IMR-90 (cell line): Measurements from ENCODE around the gene C10orf90. TPM values are rescaled to one million over a fixed set of nuclear protein-coding genes. Genes with fewer than 3 reads are reported as not detected.

Source experiments
- ATAC-seq: fragments of 200-7000 bp; cut with Tn5 transposase; 2 replicates; pipeline ENCODE4 v1.9.1; 2020; ENCODE audit warnings: low read depth, mild to moderate bottlenecking, moderate library complexity
- BruUV-seq: library from RNA; stranded (reverse); fragments of 400-500 nt; replicated peaks from 2 replicates; lab custom pipeline; 2021; lab: Mats Ljungman, UMichigan
- CTCF ChIA-PET: fragments of 300-600 bp; formaldehyde crosslinking; extraction: SDS; loops from one replicate; lab custom pipeline; 2021; ENCODE audit warnings: antibody characterized with exemption; lab: Yijun Ruan, JAX
- POLR2A ChIA-PET: fragments of 300-600 bp; sonication (Branson Sonifier 250); formaldehyde crosslinking; loops from one replicate; lab custom pipeline; 2022; ENCODE audit warnings: antibody characterized with exemption; ENCODE audit not compliant: unreplicated experiment; lab: Charles Lee
- DNase-seq: peaks from one replicate; pipeline ENCODE4 v3.0.0; 2013
- H2AFZ ChIP-seq: replicated peaks from 2 replicates; pipeline ENCODE3; 2013; ENCODE audit warnings: low read length, mild to moderate bottlenecking; ENCODE audit not compliant: poor library complexity
- H2AK5ac ChIP-seq: 2 replicates; pipeline ENCODE4 v1.6.1; 2013; ENCODE audit warnings: low read depth, low read length, inconsistent platforms
- H2AK9ac ChIP-seq: replicated peaks from 2 replicates; pipeline ENCODE3; 2013; ENCODE audit warnings: mild to moderate bottlenecking, low read depth, low read length, moderate library complexity; ENCODE audit not compliant: poor library complexity
- H2BK120ac ChIP-seq: 2 replicates; pipeline ENCODE4 v1.6.1; 2013; ENCODE audit warnings: low read depth, low read length, inconsistent platforms
- H2BK15ac ChIP-seq: 3 replicates; pipeline ENCODE4 v1.6.1; 2013; ENCODE audit warnings: low read depth, low read length, inconsistent platforms
- H2BK20ac ChIP-seq: 2 replicates; pipeline ENCODE4 v1.6.1; 2013; ENCODE audit warnings: low read depth, mild to moderate bottlenecking, inconsistent platforms, low read length, moderate library complexity
- H2BK5ac ChIP-seq: 2 replicates; pipeline ENCODE4 v1.6.1; 2013; ENCODE audit warnings: mild to moderate bottlenecking, low read depth, low read length, inconsistent platforms; ENCODE audit not compliant: poor library complexity, severe bottlenecking
- H3K14ac ChIP-seq: replicated peaks from 2 replicates; pipeline ENCODE4 v1.6.1; 2013; ENCODE audit warnings: low read depth, low read length, inconsistent platforms
- H3K18ac ChIP-seq: 2 replicates; pipeline ENCODE4 v1.6.1; 2013; ENCODE audit warnings: low read depth, low read length, control low read depth
- H3K23ac ChIP-seq: 2 replicates; pipeline ENCODE4 v1.6.1; 2013; ENCODE audit warnings: low read depth, low read length, inconsistent platforms
- H3K27ac ChIP-seq: 2 replicates; pipeline ENCODE4 v1.5.1; 2013; ENCODE audit warnings: mild to moderate bottlenecking, control low read depth, low read length; ENCODE audit not compliant: insufficient read depth
- H3K27me3 ChIP-seq: 2 replicates; pipeline ENCODE4 v1.6.1; 2013; ENCODE audit warnings: low read length; ENCODE audit not compliant: control insufficient read depth, insufficient read depth
- H3K36me3 ChIP-seq: 2 replicates; pipeline ENCODE4 v1.6.1; 2013; ENCODE audit warnings: low read length, mixed read lengths; ENCODE audit not compliant: control insufficient read depth, insufficient read depth
- H3K4ac ChIP-seq: 2 replicates; pipeline ENCODE4 v1.6.1; 2013; ENCODE audit warnings: low read depth, low read length, inconsistent platforms
- H3K4me1 ChIP-seq: 2 replicates; pipeline ENCODE4 v1.6.1; 2013; ENCODE audit warnings: low read length, mixed read lengths; ENCODE audit not compliant: control insufficient read depth, insufficient read depth
- H3K4me2 ChIP-seq: 2 replicates; pipeline ENCODE4 v1.6.1; 2013; ENCODE audit warnings: low read depth, mild to moderate bottlenecking, control low read depth, low read length, moderate library complexity
- H3K4me3 ChIP-seq: 2 replicates; pipeline ENCODE4 v1.5.1; 2013; ENCODE audit warnings: low read depth, mild to moderate bottlenecking, control low read depth, low read length, moderate library complexity; ENCODE audit not compliant: insufficient read depth
- H3K56ac ChIP-seq: 2 replicates; pipeline ENCODE4 v1.6.1; 2013; ENCODE audit warnings: low read length, inconsistent platforms; ENCODE audit not compliant: insufficient read depth; ENCODE audit errors: extremely low read depth
- H3K79me1 ChIP-seq, 2 experiments: 2 replicates each; pipeline ENCODE4 v1.6.1; 2013; ENCODE audit warnings: low read length in 2 of 2, inconsistent platforms in 1 of 2, low read depth in 1 of 2
- H3K9ac ChIP-seq: 2 replicates; pipeline ENCODE4 v1.6.1; 2013; ENCODE audit warnings: low read depth, low read length, control low read depth
- H3K9me1 ChIP-seq: 2 replicates; pipeline ENCODE4 v1.6.1; 2013; ENCODE audit warnings: low read length, inconsistent platforms; ENCODE audit not compliant: insufficient read depth
- H3K9me3 ChIP-seq: 2 replicates; pipeline ENCODE4 v1.6.1; 2013; ENCODE audit warnings: low read length; ENCODE audit not compliant: control insufficient read depth, insufficient read depth
- H4K20me1 ChIP-seq: 2 replicates; pipeline ENCODE4 v1.6.1; 2013; ENCODE audit warnings: low read length, inconsistent platforms; ENCODE audit not compliant: insufficient read depth
- H4K5ac ChIP-seq: 2 replicates; pipeline ENCODE4 v1.6.1; 2013; ENCODE audit warnings: mild to moderate bottlenecking, low read depth, low read length, control low read depth
- H4K8ac ChIP-seq, 2 experiments: 2 replicates each; pipeline ENCODE4 v1.6.1; 2013; ENCODE audit warnings: low read depth in 2 of 2, low read length in 2 of 2, control low read depth in 1 of 2, inconsistent platforms in 1 of 2
- H4K91ac ChIP-seq: 2 replicates; pipeline ENCODE4 v1.6.1; 2013; ENCODE audit warnings: low read depth, low read length, inconsistent platforms; ENCODE audit not compliant: insufficient read depth
- BHLHE40 ChIP-seq: fragments of 150-350 bp; IDR thresholded peaks from 2 replicates; pipeline ENCODE4 v1.6.1; 2016; ENCODE audit warnings: mild to moderate bottlenecking, low read depth, low read length
- CEBPB ChIP-seq: IDR thresholded peaks from 2 replicates; pipeline ENCODE4 v1.6.1; 2012; ENCODE audit warnings: low read depth, low read length, improper control_type of control experiment
- FOS ChIP-seq: fragments of 150-350 bp; IDR thresholded peaks from 2 replicates; pipeline ENCODE4 v1.6.1; 2016; ENCODE audit warnings: low read depth, low read length
- MAZ ChIP-seq: IDR thresholded peaks from 2 replicates; pipeline ENCODE4 v1.6.1; 2012; ENCODE audit warnings: low read depth, mild to moderate bottlenecking, low read length, improper control_type of control experiment, moderate library complexity, borderline replicate concordance
- NFE2L2 ChIP-seq: fragments of 150-350 bp; IDR thresholded peaks from 2 replicates; pipeline ENCODE4 v1.6.1; 2016; ENCODE audit warnings: low read depth, mild to moderate bottlenecking, low read length
- SMC3 ChIP-seq: fragments of 150-350 bp; IDR thresholded peaks from 2 replicates; pipeline ENCODE4 v1.6.1; 2016; ENCODE audit warnings: low read depth, mild to moderate bottlenecking, antibody characterized with exemption, low read length, moderate library complexity
- WGBS, 2 experiments: methylation state at CpG; one replicate each; pipeline versions ENCODE4 v1.1.5 to v1.1.7; 2013; ENCODE audit warnings: missing lambda C conversion rate in 2 of 2; ENCODE audit not compliant: insufficient read length in 1 of 2; ENCODE audit errors: extremely low coverage in 2 of 2; 5-methylcytosine and 5-hydroxymethylcytosine counted together
- dilution Hi-C: fragments of 300-500 bp; cut with HindIII; formaldehyde crosslinking; loops from one replicate; pipeline ENCODE4 v1.14.3; 2018; ENCODE audit warnings: low sequenced_read_pairs; ENCODE audit not compliant: unreplicated experiment
- in situ Hi-C: fragments of 300-500 bp; cut with MboI; formaldehyde crosslinking; loops from 3 replicates; pipeline ENCODE4 v1.14.3; 2019; ENCODE audit warnings: low sequenced_read_pairs, inconsistent platforms, mixed read lengths
- intact Hi-C: fragments of 100-400 bp; cut with micrococcal nuclease; formaldehyde crosslinking; loops from 2 replicates; pipeline ENCODE4 v1.10.0; 2022
- polyA plus RNA-seq, 3 experiments: library from polyadenylated mRNA; depleted of rRNA; stranded (reverse); fragments of >200 nt; gene quantifications; 2 replicates each; pipeline ENCODE4 v1.2.3, GENCODE V29; 2012; ENCODE audit warnings: low replicate concordance in 1 of 3
- total RNA-seq: library from RNA; depleted of rRNA; stranded (reverse); fragments of >200 nt; gene quantifications from 2 replicates; pipeline ENCODE4 v1.2.3, GENCODE V29; 2012
- TF ChIP-seq, protein P1 (sequence below): fragments of 150-350 bp; IDR thresholded peaks from 2 replicates; pipeline ENCODE4 v1.6.1; 2016; ENCODE audit warnings: low read depth, mild to moderate bottlenecking, low read length, moderate library complexity, borderline replicate concordance
- TF ChIP-seq, protein P2 (sequence below): conservative IDR thresholded peaks from 2 replicates; pipeline ENCODE4 v1.5.1; 2012; ENCODE audit warnings: mild to moderate bottlenecking, low read depth, low read length, improper control_type of control experiment

The C10orf90 gene
- total and polyA plus RNA-seq, 2 of the 4 experiments (the other 2 are of a cell fraction): 0.05 to 0.18 TPM

DNA sequence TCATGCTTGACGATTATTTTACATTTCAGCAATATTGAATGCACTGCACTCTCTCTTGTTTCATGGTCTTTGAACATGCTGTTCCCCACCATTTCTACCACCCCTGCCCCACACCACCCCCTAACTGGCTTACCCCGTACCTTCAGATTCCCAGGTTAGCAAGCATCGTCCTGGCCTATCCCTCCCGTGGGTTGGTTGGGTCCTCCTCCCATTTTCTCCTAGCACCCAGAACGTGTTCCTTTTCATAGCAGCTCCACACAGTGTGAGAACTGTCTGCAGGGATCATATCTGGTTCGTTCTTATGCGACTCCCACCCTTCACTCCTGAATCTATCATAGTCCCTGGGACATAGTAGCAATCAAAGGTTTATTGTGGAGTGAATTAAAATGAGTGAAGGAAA, 48.6 kb downstream of the C10orf90 start:
- POLR2A ChIA-PET: no interaction called here
- CTCF ChIA-PET: no interaction called here
- no peaks in the 10 kb centered on the region for H3K9me3 ChIP-seq
- H3K36me3 ChIP-seq: no peaks in the 10 kb centered on the region
- DNase-seq (no peak), ATAC-seq (no peak)
- no peak overlapping the region for H2AK9ac ChIP-seq
- no TSS peak for BruUV-seq
- intact Hi-C loops (no loop called here), in situ Hi-C loops (no loop called here), dilution Hi-C loops (no loop called here)
- no peak overlapping the region for H4K8ac ChIP-seq
- 63% methylated on average over 1 of the region's 7 CpGs; no CpG with 5 or more reads in 1 of the 2 experiments for WGBS, 2 experiments
- H2BK120ac ChIP-seq: no peak overlapping the region
- no peak overlapping the region for H3K9ac ChIP-seq
- TF ChIP-seq SMC3: no peak
- TF ChIP-seq BHLHE40: no peak
- TF ChIP-seq, protein P1, sequence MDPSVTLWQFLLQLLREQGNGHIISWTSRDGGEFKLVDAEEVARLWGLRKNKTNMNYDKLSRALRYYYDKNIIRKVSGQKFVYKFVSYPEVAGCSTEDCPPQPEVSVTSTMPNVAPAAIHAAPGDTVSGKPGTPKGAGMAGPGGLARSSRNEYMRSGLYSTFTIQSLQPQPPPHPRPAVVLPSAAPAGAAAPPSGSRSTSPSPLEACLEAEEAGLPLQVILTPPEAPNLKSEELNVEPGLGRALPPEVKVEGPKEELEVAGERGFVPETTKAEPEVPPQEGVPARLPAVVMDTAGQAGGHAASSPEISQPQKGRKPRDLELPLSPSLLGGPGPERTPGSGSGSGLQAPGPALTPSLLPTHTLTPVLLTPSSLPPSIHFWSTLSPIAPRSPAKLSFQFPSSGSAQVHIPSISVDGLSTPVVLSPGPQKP: no peak
- no peak for TF ChIP-seq FOS
- TF ChIP-seq MAZ: no peak
- TF ChIP-seq NFE2L2: no peak
- TF ChIP-seq, protein P2, sequence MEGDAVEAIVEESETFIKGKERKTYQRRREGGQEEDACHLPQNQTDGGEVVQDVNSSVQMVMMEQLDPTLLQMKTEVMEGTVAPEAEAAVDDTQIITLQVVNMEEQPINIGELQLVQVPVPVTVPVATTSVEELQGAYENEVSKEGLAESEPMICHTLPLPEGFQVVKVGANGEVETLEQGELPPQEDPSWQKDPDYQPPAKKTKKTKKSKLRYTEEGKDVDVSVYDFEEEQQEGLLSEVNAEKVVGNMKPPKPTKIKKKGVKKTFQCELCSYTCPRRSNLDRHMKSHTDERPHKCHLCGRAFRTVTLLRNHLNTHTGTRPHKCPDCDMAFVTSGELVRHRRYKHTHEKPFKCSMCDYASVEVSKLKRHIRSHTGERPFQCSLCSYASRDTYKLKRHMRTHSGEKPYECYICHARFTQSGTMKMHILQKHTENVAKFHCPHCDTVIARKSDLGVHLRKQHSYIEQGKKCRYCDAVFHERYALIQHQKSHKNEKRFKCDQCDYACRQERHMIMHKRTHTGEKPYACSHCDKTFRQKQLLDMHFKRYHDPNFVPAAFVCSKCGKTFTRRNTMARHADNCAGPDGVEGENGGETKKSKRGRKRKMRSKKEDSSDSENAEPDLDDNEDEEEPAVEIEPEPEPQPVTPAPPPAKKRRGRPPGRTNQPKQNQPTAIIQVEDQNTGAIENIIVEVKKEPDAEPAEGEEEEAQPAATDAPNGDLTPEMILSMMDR: no peak
- no peak for TF ChIP-seq CEBPB
- no peak overlapping the region for H3K23ac ChIP-seq
- no peak overlapping the region for H2BK5ac ChIP-seq
- no peak overlapping the region for H3K14ac ChIP-seq
- no peaks in the 10 kb centered on the region for H3K4me1 ChIP-seq
- no peaks in the 10 kb centered on the region for H3K9me1 ChIP-seq
- no peak overlapping the region for H3K56ac ChIP-seq
- H4K91ac ChIP-seq: no peak overlapping the region
- no peaks in the 10 kb centered on the region for H4K20me1 ChIP-seq
- H4K5ac ChIP-seq: no peak overlapping the region
- no peak overlapping the region for H3K4me3 ChIP-seq
- H3K27me3 ChIP-seq: no peaks in the 10 kb centered on the region
- no peak overlapping the region for H3K4ac ChIP-seq
- H2AFZ ChIP-seq: no peak overlapping the region
- H3K79me1 ChIP-seq: no peaks in the 10 kb centered on the region
- no peak overlapping the region for H3K4me2 ChIP-seq
- H2BK15ac ChIP-seq: no peak overlapping the region
- no peak overlapping the region for H3K27ac ChIP-seq
- H2BK20ac ChIP-seq: no peak overlapping the region
- H2AK5ac ChIP-seq: no peak overlapping the region
- H3K18ac ChIP-seq: no peak overlapping the region
